Measurements from ENCODE around the gene ARNT2.

The ARNT2 gene

GRCh38 chr15:80429964-80430363 lies 25.8 kb downstream of the ARNT2 start:
- Histone ChIP-seq H3K27ac (no peak overlapping the region), H3K36me3 (replicated peaks) (no peaks in the 10 kb centered on the region), H3K4me3 (ENCODE audit: low read depth, low read length) (no peak overlapping the region), H3K27me3 (replicated peaks) (no peaks in the 10 kb centered on the region)
- TF ChIP-seq CTCF (IDR thresholded peaks at IDR 0.05; ENCODE audit: low read depth, low read length, missing control alignments): no peak
- DNase-seq: no peak
- in situ Hi-C loops (cut with HindIII; ENCODE audit: low pct_ligation_motif_present, low sequenced_read_pairs): no loop called here

GRCh38 chr15:80431635-80432344 lies 27.6 kb downstream of the ARNT2 start:
- no peak for DNase-seq
- no peak overlapping the region for H3K4me3 ChIP-seq (ENCODE audit: low read depth, low read length)
- in situ Hi-C loops (cut with HindIII; ENCODE audit: low pct_ligation_motif_present, low sequenced_read_pairs): no loop called here
- no peak overlapping the region for H3K27ac ChIP-seq
- H3K36me3 ChIP-seq (replicated peaks): no peaks in the 10 kb centered on the region
- peak; percentile 10 for TF ChIP-seq CTCF (IDR thresholded peaks at IDR 0.05; ENCODE audit: low read depth, low read length, missing control alignments)
- H3K27me3 ChIP-seq (replicated peaks): no peaks in the 10 kb centered on the region

- no peak for DNase-seq
- in situ Hi-C loops (cut with HindIII; ENCODE audit: low pct_ligation_motif_present, low sequenced_read_pairs): no loop called here
- H3K4me3 ChIP-seq (ENCODE audit: low read depth, low read length): no peak overlapping the region
- no peaks in the 10 kb centered on the region for H3K27me3 ChIP-seq (replicated peaks)
- H3K27ac ChIP-seq: no peak overlapping the region
- no peaks in the 10 kb centered on the region for H3K36me3 ChIP-seq (replicated peaks)
- no peak for TF ChIP-seq CTCF (IDR thresholded peaks at IDR 0.05; ENCODE audit: low read depth, low read length, missing control alignments)
These were observed 28.1 kb downstream of the ARNT2 start for GRCh38 chr15:80432345-80432702.

GRCh38 chr15:80433836-80434235 lies 29.7 kb downstream of the ARNT2 start:
- H3K4me3 ChIP-seq (ENCODE audit: low read depth, low read length): no peak overlapping the region
- no peaks in the 10 kb centered on the region for H3K36me3 ChIP-seq (replicated peaks)
- no peaks in the 10 kb centered on the region for H3K27me3 ChIP-seq (replicated peaks)
- no peak for TF ChIP-seq CTCF (IDR thresholded peaks at IDR 0.05; ENCODE audit: low read depth, low read length, missing control alignments)
- in situ Hi-C loops (cut with HindIII; ENCODE audit: low pct_ligation_motif_present, low sequenced_read_pairs): no loop called here
- DNase-seq: no peak
- no peak overlapping the region for H3K27ac ChIP-seq

- TF ChIP-seq CTCF (IDR thresholded peaks at IDR 0.05; ENCODE audit: low read depth, low read length, missing control alignments): no peak
- Histone ChIP-seq H3K27ac (no peak overlapping the region), H3K4me3 (ENCODE audit: low read depth, low read length) (no peak overlapping the region), H3K27me3 (replicated peaks) (no peaks in the 10 kb centered on the region), H3K36me3 (replicated peaks) (no peaks in the 10 kb centered on the region)
- in situ Hi-C loops (cut with HindIII; ENCODE audit: low pct_ligation_motif_present, low sequenced_read_pairs): no loop called here
- no peak for DNase-seq
These were observed 30.9 kb downstream of the ARNT2 start for GRCh38 chr15:80434926-80435720.
